ENCODE data around the gene GRAP.
"Not testable (repeated sequence)": the region's sequence is repeated elsewhere in the genome, so short reads cannot be mapped to it uniquely, and the experiment has no call there.

Gene GRAP

DNA sequence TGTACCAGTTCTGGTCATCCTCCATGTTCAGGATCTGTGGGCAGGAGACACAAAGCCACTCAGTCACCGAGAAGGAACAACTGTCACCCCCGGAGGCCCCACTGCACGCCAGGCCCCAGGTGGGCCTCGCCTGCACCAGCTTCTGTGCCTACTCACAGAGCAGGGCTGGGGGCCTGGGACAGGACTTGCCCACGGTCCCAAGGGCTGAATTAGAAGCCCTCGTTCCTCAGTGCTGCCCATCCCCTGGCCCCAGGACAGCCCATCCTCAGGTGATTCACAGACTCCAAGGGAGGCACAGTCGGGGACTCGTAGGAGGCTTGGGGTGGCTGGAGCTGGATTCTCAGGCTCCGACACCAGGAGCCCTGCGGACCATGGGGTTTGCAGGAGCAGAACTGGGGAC, 4.9 kb downstream of the GRAP start:
- not testable (repeated sequence) for DNase-seq

DNA sequence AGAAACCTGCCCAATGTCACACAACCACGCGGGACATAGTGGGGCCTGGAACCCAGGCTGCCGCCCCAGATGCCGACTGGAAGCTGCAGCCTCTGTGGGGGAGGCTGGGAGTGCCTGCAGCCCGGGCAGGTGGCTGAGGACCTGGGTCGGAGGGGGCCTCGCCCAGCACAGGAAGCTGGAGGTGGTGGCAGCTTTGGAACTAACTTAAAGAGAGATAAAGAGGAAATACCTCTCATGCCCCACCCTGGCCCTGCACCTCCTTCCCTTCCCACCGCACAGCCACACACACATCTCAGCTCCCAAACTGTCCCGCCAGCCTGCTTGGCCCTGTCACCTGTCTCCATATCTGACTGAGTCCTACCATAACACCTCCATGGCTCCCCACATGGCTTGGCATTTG, 6.4 kb downstream of the GRAP start:
- DNase-seq, result not testable (repeated sequence)

DNA sequence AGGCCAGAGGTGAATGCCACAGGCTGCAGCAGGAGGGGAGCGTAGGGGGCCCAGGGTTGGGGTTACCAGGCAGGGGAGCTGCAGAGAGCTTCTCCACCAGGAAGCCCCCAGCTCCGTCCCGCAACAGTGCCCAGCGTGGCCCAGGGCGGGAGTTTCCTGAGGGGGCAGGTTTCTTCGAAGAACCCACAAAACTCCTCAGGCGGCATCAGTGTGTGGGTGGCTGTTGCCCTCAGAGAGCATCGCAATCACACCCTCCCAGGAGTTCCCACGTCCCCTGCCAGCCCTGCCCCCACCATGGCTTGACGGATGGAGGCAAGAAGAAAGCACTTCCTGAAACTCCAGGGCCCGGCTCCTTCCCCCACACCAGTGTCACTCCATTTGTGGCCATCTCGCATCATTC, 8.0 kb downstream of the GRAP start:
- not testable (repeated sequence) for DNase-seq

DNA sequence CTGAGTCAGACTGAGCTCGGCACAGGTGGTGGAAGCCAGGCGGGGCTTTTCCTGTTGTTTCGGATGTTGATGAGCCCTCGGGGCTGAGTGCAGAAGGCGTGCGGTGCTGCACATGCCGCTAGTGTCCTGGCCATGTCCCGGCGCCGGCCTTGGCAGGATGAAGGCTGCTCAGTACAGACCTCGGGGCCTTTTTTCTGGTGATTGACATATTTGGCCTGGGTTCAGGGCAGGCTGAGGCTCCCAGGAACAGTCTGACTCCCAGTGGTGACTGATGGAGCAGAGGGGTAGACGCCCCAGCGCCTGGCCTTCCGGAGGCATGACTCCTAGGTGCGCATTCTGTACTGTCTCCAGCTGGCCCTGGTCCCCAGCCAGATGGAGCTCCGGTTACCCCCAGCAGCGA, 8.8 kb downstream of the GRAP start:
- not testable (repeated sequence) for DNase-seq

DNA sequence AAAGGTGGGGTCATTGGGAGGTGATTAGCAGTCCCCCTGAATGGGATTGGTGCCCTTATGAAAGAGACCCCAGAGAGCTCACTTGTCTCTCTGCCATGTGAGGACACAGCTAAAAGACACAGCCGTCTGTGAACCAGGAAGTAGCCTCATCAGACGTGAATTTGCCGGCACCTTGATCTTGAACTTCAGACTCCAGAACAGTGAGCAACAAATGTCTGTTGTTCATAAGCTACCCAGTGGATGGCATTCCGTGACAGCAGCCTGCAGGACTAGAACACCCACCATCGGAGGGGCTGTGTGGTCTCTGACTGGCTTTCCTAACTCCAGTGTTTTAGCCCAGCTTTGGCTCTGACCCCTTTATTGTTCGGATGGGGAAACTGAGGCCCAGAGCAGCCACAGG, 9.2 kb downstream of the GRAP start:
- DNase-seq, result not testable (repeated sequence)

DNA sequence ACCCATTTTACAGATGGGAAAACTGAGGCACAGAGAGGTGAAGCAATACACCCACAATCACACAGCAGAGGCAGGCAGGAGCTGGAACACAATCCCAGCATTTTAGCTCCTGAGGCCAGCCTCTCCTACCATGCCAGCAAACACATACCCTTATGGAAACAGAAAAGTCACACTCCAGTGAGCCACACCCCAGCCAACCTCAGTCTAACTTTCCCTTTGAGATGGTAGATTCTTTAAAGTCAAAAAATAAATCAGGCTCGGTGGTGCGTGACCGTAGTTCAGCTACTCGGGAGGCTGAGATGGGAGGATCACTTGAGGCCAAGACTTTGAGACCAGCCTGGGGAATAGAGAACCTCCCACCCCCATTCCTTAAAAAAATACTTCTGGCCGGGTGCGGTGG, 10.6 kb downstream of the GRAP start:
- DNase-seq, result not testable (repeated sequence)

DNA sequence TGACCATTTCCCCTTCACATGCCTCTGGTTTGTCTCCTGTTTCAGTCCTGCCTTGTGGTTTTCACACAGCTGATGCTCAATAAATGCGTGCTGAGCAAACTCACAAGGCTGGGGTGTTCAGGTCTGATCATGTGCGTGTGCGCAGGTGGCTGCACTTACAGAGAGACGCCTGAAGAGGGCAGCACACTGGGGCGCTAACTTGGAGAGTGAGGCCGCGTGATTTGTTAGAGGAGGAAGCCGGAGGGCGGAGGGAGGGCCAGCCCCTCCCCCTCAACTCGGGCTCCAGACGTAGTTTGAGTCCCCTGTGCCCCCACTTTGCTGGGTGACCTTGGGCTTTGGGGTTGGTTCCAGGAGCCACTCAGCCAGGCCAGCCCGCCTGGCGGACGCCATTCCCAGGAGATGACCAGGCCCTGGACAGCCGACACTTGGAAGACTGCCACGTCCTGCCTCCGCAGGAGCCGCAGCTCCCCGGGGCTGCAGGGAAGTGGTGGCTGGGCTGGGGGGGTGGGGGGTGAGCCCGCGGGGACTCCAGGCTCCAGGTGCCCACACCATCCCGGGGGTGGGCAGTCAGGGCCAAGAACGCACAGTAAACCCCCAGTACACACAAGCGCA, 14.3 kb downstream of the GRAP start:
- not testable (repeated sequence) for DNase-seq

DNA sequence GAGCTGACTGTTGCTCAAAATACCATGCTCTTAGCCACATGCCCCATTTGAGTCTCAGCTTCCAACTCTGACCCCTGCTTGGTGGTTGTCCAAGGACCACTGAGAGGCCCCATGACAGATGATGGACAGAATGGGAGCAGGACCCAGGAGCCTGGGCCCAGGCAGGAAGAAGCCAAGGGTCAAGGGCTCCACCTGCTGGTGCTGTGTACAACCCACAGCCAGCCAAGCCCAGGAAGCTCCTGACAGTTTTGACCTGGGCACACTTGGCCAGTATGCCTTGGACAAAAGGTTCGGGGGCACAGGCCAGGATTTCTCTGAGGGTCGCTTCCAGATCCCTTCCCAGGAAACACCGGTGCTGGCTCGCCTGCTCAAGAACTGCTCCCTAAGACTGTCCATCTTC, 15.0 kb downstream of the GRAP start:
- DNase-seq, result not testable (repeated sequence)

DNA sequence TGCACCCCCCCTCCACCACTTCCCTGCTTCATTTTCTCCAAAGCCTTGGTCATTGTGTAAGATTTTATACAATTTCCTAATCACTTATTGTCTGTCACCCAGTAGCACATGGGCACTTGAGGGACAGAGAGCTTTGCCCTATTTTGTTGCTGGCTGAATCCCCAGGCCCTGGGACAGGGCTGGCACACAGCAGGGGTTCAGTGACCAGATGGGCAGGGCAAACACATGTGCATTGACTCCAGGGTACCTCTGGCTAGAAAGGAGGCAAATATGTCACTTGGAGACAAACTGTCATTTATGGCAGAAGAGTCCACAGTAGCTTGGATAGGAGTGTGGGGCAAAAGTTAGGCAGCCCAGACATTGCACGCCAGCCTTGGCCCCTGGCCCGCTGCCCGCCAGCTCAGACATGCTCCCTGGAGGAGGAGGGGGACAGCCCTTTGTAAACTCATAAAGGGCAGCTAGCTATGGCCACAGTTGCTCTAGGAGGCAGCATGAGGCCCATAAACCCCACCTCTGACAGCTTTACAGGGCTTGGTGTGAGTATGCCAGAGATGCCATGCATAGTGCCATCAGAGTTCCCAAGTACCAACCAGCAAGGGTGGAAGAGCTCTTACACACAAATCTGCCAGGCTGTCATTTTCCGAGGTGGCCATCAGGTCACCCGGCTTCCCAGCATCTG, 15.8 kb downstream of the GRAP start:
- not testable (repeated sequence) for DNase-seq

DNA sequence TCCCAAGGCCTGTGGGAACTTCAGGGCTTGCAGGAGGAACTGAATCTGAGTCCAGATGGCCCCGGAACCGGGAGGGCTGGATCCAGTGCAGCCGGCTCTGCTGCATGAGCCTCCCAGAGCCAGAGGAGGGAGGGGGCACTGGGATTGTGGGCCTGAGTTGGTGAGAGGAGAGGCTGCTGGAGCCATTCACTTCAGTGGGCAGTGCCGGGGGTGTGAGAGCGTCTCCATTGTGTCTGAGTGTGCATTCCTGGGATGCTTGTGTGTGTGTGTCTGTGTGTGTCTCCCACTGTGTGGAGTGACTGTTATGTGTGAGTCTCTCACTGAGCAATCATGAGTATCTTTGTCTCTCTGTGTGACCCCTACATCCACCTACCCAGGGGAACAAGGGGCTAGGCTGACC, 17.0 kb downstream of the GRAP start:
- not testable (repeated sequence) for DNase-seq

DNA sequence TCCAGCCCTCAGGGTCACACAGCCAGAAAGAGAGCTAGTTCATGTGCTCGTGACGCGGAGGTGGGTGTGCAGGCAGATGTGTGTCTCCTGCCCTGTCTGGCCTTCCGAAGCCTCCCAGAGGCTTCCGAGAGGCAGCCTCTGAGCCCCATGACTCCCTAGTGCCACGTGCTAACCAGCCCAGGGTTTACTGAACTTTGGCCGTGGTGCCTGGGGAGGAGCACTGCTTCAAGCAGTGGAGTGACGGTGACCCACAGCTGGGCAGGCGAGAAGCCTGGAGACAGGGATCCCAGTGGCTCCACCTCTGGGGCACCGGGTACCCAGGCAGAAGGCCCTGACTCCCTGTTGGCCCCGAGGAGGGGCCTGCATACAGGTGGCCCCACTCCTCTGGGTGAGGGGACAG, 18.1 kb downstream of the GRAP start:
- DNase-seq, result not testable (repeated sequence)

DNA sequence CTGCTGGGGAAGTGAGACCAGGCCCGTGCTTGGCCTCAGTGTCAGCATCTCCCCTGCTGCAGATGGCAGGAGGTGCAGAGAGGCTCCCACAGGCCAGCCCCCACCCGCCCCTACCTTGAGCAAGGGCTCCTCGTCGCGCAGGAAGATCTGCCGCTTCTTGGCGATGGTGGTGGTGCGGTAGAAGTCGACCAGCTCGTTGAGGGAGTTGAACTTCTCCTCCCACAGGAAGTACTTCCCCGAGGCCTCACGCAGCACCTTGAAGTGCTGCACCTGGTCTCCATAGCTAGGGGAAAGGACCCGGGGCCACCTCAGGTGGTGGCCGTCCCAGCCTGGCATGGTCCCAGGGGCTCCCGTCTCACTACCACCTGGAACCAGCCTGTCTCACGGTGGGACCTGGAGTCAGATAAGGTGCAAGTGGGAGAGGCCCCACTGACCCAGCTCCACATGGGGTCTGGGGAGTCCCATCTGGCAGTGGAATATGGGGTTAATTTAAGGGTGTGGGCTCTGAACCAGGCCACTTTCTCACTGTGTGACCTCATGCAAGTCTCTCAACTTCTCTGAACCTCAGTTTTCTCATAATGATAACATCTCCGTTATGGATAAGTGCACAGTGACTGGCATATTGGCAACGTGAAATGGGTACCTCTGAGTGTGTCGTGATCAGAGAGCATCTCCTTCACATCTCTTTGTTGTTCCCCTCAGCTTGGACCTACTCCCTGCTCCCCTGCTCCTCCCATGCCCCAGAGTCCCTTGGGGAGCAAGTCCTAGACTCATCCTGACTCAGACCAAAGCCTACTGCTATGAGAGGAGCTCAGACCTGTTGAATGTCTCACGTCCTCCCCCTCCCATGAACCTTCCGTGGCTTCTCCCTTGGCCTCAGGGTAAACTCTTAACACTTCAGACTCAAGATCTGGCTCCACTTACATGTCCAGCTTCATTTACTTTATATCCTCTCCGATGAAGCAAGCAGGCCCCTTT, 22.4 kb downstream of the GRAP start:
- DNase-seq, result no peak

DNA sequence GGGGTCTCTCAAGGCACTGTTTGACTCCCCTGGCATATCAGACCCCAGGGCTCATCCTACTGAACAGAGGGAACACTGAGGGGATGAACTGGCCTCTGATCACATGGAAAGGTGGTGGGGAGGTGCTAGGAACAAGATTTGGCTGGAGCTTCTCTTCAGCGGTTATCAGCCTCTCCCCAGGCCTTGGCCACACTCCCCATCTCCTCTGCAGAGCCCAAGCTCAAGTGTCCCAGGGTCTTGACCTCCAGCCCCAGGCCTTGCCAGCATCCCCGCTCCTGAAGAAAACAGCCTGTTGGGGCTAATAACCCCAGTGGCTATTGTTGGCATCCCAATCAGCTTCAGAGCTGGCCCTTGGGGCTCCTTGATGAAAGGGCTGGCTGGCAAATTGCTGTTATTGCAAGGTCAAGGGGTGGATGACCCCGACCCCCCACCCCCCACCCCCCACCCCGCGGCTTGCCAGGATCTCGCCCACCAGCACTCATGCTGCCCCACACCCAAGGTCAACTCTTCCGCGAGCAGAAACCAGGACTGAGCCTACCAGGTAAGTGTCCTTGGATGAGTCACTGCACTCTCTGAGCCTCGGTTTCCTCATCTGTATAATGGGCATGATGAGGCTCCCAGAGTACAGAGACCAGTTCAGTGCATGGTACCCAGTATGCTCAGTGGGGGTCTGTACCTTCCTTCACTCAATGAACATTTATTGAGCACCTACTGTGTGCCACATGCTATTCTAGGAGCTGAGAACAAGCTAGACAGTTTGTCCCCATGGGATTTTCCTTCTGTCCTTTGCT, 23.4 kb downstream of the GRAP start:
- DNase-seq, result no peak

DNA sequence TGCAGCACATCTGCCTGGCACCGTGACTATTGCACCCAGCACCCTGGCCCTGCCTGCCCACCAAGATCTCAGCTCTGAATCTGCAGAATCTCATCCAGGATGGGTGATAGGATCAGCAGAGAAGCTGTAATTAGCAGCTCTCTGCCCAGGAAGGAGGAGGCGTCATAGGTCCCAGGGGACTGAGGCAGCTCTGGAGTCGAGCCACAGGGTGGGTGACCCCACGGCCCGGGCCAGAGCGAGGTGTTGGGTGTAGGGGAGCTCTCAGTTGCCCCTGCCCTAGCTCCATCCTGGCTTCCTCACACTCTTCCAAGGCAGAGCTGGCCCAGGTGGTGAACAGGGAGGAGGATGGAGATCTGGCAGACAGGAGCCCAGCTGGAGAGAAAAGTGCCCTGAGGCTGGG, 24.0 kb downstream of the GRAP start:
- no peak for DNase-seq

DNA sequence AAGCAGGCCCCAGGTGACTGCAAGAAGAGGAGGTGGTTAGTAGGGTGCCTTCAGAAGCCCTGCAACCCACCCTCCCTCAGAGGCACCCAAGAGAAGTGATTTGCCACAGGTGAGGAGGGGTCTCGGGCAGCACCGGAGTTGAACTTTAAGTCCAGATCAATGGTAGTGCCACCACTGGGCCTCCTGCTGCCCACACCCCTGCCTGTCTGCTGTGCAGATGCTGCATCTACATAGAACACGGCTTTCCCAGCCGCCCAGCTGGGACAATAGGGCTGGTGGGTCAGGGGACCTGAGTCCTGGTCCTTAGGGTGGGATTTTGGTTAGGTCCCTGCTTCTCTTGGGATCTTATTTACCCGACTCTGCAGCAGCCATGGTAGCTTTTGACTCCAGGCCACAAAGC, 24.6 kb downstream of the GRAP start:
- no peak for DNase-seq

DNA sequence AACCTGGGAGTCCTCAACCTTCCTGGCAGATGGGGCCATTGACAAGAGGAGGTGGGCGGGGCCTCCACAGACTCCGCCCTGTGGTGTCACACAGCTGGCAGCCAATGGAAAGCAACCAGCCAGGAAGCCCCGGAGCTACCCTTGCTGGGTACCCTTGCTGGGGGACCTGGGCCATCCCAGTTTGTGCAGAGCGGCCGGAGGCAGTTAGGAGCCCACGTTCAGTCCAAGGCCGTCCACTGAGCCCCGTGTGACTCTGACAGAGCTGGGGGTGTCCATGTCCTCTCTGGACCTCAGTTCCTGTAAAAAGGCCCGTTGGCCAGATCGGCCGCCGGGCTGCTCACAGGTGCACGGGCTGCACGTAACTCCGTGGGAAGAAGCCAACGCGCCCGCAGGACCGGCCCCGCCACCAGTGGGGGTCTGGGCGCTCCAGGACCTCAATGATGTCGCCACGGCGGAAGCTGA, 25.1 kb downstream of the GRAP start:
- no peak for DNase-seq

DNA sequence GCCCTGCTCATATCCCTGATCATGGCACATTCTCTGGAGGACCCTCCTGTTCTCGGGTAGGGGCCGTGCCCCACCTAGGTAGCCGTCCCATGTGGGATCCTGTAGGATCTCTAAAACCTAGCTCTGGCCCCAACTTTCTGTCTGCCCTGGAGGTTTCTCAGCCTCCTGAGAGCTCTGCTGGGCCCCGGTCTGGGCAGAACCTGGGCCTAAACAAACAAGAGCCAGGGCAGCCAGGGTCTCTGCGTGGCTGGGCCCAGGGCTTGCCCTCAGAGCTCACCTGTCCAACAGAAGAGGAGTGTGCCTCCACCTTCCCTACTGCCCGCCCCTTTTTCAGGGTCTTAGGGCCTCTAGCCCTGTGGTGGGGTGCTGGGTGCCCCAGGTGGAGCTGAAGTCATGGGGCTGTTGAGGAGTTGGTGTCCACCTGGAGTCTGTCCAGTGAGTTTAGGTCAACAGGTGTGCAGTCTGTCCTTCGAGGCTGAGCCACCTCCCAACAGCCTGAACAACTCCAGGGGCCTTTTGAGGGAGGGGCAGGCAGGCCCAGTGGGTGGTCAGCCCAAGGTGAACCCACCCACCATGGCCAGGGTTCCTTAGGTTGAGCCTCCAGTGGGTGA, 25.6 kb downstream of the GRAP start:
- DNase-seq, result not testable (repeated sequence)

DNA sequence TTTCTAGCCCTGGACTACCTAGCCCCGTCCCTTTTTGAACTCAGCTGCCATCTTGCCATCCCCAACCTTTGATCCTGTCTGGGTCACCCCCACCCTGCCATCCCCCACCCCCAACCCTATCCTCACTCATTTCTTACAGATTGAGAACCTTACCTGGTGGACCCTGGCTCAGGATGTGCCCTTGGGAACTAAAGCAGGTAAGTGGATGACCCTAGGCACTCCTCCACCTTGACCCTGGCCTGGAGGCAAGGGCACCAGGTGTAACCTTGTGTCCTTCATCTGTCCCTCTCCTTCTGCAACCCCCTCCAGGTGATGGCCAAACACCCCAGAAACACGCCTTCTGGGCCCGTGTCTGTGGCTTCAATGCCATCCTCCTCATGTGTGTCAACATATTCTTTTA, 26.7 kb downstream of the GRAP start:
- DNase-seq, result no peak

DNA sequence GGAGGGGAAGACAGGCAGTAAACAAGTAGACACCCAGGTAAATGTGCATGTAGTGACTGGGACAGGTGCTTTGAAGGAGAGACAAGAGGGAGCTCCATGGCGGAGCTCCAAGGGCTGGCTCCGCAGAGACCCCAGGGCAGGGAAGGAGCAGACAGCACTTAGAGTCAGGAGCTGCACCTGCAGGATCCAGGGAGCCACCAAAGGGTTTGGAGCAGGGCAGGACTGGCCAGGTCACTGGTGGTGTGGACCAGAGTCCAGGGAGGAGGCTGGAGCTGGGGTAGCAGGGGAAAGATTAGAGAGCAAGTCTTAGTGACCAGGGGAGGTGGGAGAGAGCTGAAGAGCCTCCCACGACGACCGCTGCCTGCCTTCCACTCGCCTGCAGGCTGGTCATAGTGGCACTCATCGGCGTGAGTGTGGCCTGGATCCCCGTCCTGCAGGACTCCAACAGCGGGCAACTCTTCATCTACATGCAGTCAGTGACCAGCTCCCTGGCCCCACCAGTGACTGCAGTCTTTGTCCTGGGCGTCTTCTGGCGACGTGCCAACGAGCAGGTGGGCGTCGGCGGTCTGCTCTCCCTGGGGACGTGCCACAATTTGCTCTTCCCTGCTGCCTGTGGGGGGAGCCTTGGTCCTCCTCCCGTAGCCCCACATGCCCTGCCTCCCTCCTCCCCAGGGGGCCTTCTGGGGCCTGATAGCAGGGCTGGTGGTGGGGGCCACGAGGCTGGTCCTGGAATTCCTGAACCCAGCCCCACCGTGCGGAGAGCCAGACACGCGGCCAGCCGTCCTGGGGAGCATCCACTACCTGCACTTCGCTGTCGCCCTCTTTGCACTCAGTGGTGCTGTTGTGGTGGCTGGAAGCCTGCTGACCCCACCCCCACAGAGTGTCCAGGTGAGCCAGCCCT, 27.5 kb downstream of the GRAP start:
- DNase-seq, result peak; percentile 1

DNA sequence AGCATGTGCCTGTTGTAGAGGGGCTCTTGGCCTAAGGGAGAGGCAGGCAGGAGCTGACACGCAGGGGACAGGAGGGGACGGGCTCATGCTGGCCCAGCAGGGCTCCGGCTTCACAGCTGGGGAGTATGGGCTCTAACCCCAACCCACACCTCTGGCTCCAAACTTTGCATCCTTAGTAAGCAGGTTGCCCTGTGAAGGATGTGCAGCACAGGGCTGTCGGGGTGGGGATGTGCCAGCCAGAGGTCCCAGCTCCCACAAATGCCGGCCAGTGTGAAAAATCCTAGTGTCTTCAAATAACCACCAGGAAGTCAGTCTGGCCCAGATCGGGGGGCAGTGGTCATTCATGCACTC, 28.2 kb downstream of the GRAP start:
- no peak for DNase-seq
